ENCODE results near the gene LRIT3. TPM values are rescaled to one million over a fixed set of nuclear protein-coding genes. Genes with fewer than 3 reads are reported as not detected.

Gene LRIT3
- polyA plus RNA-seq, 3 donors: 0.07 TPM; not detected in 2

- H3K4me3 ChIP-seq (replicated peaks in 1 of 3; ENCODE audit: low read depth in 2 of 3, low read length in 3 of 3): no peak overlapping the region
- no CpG with 5 or more reads among the region's 2 CpGs for WGBS (ENCODE audit: insufficient coverage)
- no peaks in the 10 kb centered on the region for H3K4me1 ChIP-seq (ENCODE audit: control insufficient read depth in 1 of 2, insufficient read depth in 2 of 2, low read length in 2 of 2)
- H3K27me3 Mint-ChIP-seq (ENCODE audit: low read depth in 3 of 3): no peaks in the 10 kb centered on the region
- H3K79me2 ChIP-seq (ENCODE audit: insufficient read depth, low read length): no peaks in the 10 kb centered on the region
- H4K20me1 ChIP-seq (ENCODE audit: insufficient read depth, low read length): no peaks in the 10 kb centered on the region
- intact Hi-C loops (cut with micrococcal nuclease): no loop called here
- no peak overlapping the region for H3K27ac Mint-ChIP-seq
- H3K4me2 ChIP-seq (replicated peaks; ENCODE audit: extremely low read depth, low read length, poor library complexity, severe bottlenecking): no peak overlapping the region
- H3K27ac ChIP-seq (ENCODE audit: low read depth in 1 of 2, low read length in 2 of 2): no peak overlapping the region
- no peaks in the 10 kb centered on the region for H3K36me3 Mint-ChIP-seq
- TF ChIP-seq CTCF (IDR thresholded peaks at IDR 0.05): no peak
- H3K27me3 ChIP-seq (ENCODE audit: control insufficient read depth in 2 of 2, insufficient read depth in 2 of 2, low read length in 2 of 2): no peaks in the 10 kb centered on the region
- peaks cover 11 to 18% of the 10 kb centered on the region in 2 donors for H3K9me3 ChIP-seq (replicated peaks in 1 of 2; ENCODE audit: control insufficient read depth in 1 of 2, insufficient read depth in 1 of 2, low read length in 2 of 2)
- H3K36me3 ChIP-seq (replicated peaks in 1 of 2; ENCODE audit: control insufficient read depth in 1 of 2, insufficient read depth in 2 of 2, low read length in 2 of 2): no peaks in the 10 kb centered on the region
- H3K4me1 Mint-ChIP-seq: no peaks in the 10 kb centered on the region
- peaks cover 6 to 16% (median 13%) of the 10 kb centered on the region in 7 donors for H3K9me3 Mint-ChIP-seq
- H2AFZ ChIP-seq (ENCODE audit: insufficient read depth, low read depth, low read length, poor library complexity, severe bottlenecking): no peak overlapping the region
- H3K9ac ChIP-seq (ENCODE audit: insufficient read depth, low read length, poor library complexity, severe bottlenecking): no peak overlapping the region
- H3K4me3 Mint-ChIP-seq: no peak overlapping the region
- no peak for DNase-seq
Observed at GRCh38 chr4:109861271-109861670, 13.4 kb downstream of the LRIT3 start.

GRCh38 chr4:109861916-109862511 lies 14.1 kb downstream of the LRIT3 start:
- Histone ChIP-seq H3K27me3 (ENCODE audit: control insufficient read depth in 2 of 2, insufficient read depth in 2 of 2, low read length in 2 of 2) (no peaks in the 10 kb centered on the region), H3K36me3 (replicated peaks in 1 of 2; ENCODE audit: control insufficient read depth in 1 of 2, insufficient read depth in 2 of 2, low read length in 2 of 2) (no peaks in the 10 kb centered on the region), H3K4me1 (ENCODE audit: control insufficient read depth in 1 of 2, insufficient read depth in 2 of 2, low read length in 2 of 2) (no peaks in the 10 kb centered on the region), H3K4me3 (replicated peaks in 1 of 3; ENCODE audit: low read depth in 2 of 3, low read length in 3 of 3) (no peak overlapping the region), H4K20me1 (ENCODE audit: insufficient read depth, low read length) (no peaks in the 10 kb centered on the region), H2AFZ (ENCODE audit: insufficient read depth, low read depth, low read length, poor library complexity, severe bottlenecking) (no peak overlapping the region), H3K9ac (ENCODE audit: insufficient read depth, low read length, poor library complexity, severe bottlenecking) (no peak overlapping the region), H3K4me2 (replicated peaks; ENCODE audit: extremely low read depth, low read length, poor library complexity, severe bottlenecking) (no peak overlapping the region), H3K9me3 (replicated peaks in 1 of 2; ENCODE audit: control insufficient read depth in 1 of 2, insufficient read depth in 1 of 2, low read length in 2 of 2) (peaks cover 11 to 18% of the 10 kb centered on the region in 2 donors), H3K27ac (ENCODE audit: low read depth in 1 of 2, low read length in 2 of 2) (no peak overlapping the region), H3K79me2 (ENCODE audit: insufficient read depth, low read length) (no peaks in the 10 kb centered on the region)
- 100% methylated on average over 1 of the region's 3 CpGs for WGBS (ENCODE audit: insufficient coverage)
- H3K4me1 Mint-ChIP-seq: no peaks in the 10 kb centered on the region
- H3K4me3 Mint-ChIP-seq: no peak overlapping the region
- DNase-seq: no peak
- TF ChIP-seq CTCF (IDR thresholded peaks at IDR 0.05): no peak
- intact Hi-C loops (cut with micrococcal nuclease): no loop called here
- peaks cover 6 to 16% (median 13%) of the 10 kb centered on the region in 7 donors for H3K9me3 Mint-ChIP-seq
- H3K36me3 Mint-ChIP-seq: no peaks in the 10 kb centered on the region
- no peaks in the 10 kb centered on the region for H3K27me3 Mint-ChIP-seq (ENCODE audit: low read depth in 3 of 3)
- no peak overlapping the region for H3K27ac Mint-ChIP-seq
